Stimulated activated CD8-positive, alpha-beta memory T cell treated with anti-CD3 and anti-CD28 coated beads, Interleukin-12 subunit alpha, Interleukin-12 subunit beta, amount 100 ng/mL, for 24 hours (primary cell): ENCODE measurements around the gene SCCPDH.
"Not testable (repeated sequence)": the region's sequence is repeated elsewhere in the genome, so short reads cannot be mapped to it uniquely, and the experiment has no call there.

ENCODE experiments used
- DNase-seq: peaks from one replicate; pipeline ENCODE4 v3.0.0-alpha.2; 2020; ENCODE audit errors: extremely low read depth

SCCPDH gene, protein sequence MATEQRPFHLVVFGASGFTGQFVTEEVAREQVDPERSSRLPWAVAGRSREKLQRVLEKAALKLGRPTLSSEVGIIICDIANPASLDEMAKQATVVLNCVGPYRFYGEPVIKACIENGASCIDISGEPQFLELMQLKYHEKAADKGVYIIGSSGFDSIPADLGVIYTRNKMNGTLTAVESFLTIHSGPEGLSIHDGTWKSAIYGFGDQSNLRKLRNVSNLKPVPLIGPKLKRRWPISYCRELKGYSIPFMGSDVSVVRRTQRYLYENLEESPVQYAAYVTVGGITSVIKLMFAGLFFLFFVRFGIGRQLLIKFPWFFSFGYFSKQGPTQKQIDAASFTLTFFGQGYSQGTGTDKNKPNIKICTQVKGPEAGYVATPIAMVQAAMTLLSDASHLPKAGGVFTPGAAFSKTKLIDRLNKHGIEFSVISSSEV

DNA sequence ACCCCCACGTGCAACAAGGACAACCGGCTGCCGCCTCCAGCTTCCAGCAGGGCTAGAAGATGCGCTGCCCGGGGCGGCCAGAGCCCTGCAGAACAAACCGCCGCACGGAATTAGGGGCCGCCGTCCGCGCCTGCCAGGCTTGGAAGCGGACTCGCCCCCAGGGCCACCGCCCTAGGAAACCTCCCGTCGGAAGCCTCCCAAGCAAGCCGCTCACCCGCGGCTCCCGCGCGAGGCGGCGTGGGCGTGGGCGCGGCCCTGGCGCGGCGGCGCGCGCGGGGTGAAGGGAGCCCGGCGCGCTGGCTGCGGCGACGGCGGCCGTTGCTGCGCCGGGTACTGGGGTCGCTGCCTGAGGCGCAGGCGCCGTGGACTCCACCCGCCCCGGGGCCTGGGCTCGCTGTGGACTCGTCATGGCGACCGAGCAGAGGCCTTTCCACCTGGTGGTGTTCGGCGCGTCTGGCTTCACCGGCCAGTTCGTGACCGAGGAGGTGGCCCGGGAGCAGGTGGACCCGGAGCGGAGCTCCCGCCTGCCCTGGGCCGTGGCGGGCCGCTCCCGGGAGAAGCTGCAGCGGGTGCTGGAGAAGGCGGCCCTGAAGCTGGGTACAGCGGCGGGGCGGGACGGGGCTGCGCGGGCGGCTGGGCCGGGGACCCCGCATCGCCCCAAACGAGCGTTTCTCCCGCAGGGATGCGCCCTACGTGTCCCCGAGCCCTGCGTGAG, at the start of gene SCCPDH:
Gene SCCPDH (plus strand): TSS at position 394 of the 715 bp plus-strand sequence. CDS start 14 bp downstream, at position 408.
- peak; percentile 59 for DNase-seq

DNA sequence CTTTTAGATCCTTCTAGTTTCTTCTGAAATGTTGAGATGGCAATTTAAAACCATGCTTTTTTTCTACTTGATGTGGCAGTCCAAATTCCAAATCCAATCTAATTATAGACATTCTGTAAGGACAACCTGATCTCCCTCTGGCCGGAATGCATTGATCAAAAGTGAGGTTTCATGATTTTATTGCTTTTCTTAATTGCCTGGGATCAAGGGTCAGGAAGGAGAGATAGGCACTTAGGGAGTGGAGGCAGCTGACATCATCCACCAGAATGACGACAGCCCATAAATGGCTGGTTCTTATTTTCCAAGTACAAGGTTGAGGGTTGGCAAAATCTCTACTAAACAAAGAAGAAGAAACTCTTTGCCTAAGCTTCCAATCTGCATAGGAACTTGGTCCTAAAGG, 46.4 kb upstream of the SCCPDH start:
- no peak for DNase-seq

DNA sequence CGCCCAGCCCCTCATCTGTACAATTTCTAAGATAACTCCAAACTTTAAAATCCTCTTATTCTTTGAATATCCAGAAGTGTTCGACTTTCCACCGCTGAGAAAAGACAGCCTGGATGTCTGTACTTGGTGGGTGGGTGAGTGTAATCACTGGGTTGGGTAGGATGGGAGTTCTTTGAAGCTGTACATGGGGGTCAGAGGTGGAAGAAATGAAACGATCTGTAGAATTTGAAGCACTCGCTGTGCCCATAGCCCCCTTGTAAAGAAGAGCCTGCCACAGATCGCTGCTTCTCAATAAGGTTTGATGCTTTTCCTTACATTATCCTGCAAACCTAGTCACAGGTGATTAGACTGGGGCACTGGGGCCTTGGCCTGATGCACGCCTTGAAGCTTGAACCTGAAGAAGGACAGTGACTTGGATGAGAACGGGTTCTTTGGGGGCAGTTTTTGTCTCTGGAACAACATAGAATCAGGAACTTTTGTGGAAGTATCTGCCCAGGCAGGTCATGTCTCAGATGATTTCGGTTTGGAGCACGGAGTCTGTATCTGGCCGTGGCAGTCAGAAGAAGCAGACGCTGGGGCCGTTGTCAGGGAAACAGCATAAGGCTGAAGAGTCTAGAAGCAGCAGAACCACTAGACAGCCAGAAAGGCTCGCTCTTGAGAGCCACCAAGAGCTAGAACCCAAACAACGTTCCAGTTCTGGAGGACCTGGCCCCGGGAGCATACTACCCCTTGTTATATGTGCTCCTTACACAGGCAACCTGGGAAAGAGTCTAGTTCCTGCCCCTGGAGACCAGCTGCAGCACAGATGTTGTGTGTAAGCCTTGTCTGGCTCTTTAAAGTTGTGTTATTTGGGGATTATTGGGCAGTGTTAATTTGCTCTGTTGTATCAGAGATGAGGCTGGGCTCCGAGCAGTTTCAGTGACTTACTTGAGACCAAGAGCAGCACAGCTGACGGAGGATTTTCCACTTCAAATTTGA, 45.1 kb upstream of the SCCPDH start:
- no peak for DNase-seq

DNA sequence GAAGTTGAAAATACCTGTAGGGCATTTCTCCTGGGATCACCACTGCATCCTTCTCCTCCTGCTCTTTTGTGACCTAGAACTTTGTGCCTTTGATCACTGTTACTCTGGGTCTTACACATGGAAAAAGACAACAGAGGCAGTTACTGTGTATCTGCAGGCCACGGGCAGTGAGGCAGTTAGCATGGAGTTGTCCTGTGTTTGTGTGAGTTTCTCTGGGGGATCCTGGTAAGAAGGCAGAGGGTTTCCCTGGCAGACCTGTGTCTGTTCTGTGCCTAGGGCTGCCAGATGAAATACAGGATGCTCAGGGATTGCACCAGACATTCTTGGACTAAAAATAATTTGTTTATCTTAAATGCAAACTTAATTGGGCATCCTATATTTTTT, 44.4 kb upstream of the SCCPDH start:
- DNase-seq: no peak

DNA sequence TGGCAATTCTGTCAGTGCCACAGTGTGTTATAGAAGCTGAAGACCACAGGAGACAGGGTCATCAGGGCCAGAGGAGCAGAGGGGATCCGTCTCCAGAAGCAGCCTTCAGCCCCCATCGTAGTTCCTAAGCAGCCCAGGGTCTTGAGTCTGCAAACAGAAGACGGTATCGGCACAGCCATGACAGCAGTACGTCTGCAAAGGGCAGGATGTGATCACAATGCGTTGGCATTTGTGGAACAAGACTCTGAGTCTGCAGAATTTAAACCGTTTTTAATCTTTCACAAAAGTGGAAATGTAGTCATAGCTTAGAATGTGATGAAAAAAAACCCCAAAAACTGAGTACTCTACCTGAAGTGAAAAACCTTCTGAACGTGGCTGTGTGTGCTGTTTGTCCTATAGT, 44.0 kb upstream of the SCCPDH start:
- no peak for DNase-seq

DNA sequence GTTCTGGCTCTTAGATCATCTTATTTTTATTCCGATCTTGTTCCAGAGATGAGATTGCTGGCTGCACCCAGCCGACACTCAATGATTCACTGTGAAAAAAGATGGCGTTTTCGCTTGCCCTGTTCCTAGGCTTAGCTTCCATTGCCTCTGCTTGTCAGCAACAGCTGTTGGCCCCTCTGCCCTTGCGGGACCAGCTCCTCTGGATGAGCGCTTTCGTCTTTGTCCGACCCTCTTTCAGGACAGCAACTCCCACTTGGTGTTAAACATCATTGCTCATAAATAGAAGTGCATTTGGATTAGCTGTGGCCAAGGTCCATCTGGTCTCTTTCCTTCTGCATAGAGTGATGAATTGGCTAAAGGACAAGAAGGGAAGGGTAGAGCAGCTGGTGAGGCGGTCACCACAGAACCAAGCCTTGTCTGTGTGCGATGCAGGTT, 43.5 kb upstream of the SCCPDH start:
- DNase-seq: no peak

DNA sequence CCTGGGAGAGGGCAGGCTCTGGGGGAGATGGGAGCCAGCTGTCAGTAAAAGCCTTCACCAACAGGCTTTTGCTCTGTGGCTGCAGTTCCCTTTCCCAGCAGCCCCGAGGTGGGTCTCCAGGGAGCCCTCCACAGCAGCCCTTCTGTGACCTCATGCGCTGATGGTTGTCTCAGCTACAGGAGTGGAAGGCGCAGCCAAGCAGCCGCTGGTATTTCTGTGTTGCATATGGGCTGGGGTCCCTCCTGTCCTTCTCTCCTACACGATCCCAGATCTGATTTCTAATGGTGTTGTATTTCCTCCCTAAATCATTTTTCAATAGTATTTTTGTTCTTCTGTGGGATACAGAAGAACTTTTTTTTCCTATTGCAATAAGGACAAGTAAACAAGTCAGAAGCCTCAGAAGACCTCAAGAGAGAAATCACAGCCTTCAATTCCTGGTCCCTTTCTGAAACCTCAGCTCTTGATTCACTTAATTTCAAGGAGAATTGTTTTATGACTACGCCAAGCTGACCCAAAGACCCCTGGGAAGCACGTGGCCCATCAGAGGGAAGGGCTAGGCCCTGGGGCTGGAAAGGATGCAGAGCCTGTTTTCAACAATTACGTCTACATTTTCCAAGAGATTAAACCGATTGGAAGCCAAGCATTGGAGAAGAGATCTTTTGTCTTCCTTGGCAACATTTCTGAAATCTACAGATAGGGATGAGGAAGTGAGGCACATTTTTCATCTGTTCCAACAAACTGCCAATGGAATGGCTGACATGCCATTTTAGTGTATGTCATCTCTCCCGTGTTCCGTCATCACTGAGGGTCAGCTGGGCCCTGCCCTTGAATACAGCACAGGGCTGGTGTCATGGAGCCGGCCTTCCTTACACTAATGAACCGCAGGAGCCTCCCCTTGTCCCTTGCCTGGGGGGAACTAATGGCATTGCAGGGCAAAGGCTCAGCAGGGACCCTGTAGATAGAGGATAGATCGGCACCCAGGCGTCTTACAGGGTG, 42.0 kb upstream of the SCCPDH start:
- no peak for DNase-seq

DNA sequence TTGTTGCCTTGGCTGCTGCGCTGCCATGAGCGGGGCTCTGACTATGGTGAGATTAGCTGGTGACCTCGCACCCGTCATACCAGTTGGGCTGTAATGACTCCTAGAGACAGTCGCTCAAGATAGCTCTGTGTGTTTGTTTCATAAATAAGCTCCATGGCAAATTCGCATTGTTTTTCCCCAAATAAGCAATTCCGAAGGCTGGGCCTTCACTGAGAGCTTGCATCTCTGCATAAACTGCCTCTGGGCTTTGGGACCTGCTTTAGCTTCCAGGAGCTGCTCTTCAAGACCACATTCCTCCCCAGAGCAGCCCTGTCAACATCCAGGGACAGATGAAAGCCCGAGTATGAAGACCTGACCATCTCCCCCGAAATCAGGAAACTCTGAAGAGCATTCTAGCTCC, 40.7 kb upstream of the SCCPDH start:
- no peak for DNase-seq

DNA sequence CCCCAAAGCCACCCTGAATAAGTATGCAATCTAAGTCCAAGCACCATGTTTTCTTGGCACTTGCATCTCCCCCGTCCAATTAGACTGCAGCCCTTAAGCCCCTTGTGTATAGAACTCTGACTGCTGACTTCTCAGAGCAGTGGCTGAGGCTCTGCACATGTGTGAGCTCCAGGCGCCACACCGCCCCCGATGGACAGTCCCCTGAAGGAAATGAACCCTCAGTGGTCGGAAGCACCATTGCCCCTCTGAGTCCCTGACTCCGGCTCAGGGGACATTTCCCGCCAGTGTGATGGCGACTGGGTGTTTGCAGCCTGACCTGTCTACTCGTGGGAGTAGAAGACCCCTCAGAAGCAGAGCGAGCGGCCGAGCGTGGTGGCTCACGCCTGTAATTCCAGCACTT, 37.2 kb upstream of the SCCPDH start:
- no peak for DNase-seq

DNA sequence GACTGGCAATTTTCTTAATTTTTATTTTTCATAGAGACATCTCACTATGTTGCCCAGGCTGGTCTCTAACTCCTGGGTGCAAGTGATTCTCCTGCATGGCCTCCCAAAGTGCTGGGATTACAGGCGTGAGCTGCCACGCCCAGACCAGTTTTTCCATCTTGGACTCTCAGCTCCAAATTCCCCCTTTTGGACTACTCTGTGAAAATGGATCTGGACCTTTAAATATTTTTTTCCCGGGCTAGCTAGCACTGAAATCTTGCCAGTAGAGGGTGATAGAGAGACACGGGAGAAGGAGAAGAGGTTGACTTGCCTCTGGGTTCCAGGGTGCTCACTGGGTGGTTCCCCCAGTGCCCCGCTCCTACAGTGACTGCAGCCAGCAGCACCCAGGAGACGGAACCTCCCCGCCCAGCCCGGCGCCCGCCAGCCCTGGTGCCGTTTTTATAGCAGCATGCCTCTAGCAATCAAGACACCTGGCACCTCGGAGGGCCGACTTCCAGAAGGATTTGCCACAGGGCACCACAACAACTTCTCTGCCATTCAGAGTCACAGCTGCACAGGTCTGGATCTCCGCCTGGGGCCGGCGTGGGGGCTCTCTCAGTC, 34.7 kb upstream of the SCCPDH start:
- peak; percentile 12 for DNase-seq

DNA sequence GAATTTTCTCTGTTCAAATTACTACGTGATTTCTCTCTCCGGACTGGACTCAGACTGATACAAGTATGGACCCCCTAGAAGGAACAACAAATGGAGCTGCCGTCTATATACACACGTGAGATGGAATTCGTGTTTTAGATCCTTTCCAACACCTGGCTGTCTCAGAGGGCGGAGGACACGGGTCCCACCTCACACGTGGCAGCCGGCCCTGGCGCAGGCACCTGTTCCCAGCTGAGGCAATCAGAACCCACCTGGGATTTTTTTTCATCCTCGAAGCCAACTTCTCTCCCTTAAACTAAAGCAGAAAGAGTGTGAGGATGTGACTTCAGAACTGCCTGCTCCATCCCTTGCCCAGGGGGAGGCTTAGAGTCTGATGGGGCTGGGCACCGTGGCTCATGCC, 34.1 kb upstream of the SCCPDH start:
- DNase-seq: no peak

DNA sequence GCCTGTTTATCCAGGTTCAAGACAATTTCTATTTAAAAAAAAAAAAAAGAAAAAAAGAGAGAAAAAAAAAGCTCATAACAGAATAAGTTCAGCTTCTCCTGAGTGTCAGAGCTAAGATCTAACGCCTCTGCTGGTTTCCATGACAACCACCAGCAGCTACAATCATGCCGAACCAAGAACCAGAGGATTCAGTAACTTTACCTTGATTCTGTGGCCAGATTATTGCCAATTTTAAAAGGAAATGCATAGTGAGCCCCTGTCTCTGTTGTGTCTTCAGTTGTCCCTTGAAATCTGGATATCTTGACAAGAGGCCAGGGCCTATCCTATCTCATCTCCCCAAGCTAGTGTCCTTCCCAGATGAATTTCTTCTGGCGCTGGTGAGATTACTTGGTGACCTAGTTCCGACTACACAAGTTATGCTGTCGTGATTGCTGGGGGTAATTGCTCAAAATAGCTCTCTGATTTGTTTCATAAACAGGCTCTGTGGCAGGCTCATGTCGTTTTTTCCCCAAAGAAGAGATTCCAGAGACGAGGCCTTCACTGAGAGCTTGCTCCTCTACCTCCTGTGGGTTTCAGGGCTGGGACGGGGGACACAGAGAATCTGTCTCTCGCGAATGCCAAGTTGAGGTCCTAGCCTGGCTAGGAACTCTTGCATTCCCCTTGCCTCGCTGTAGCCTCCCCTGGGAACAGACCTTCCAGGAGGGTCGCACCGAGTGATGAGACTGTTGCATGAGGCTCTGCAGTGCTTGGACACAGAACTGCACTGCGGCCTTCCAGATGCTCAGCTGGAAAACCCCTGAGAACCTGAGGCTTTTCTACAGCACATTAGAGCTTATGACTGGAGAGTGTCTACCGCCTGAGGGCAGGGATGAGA, 32.4 kb upstream of the SCCPDH start:
- no peak for DNase-seq

DNA sequence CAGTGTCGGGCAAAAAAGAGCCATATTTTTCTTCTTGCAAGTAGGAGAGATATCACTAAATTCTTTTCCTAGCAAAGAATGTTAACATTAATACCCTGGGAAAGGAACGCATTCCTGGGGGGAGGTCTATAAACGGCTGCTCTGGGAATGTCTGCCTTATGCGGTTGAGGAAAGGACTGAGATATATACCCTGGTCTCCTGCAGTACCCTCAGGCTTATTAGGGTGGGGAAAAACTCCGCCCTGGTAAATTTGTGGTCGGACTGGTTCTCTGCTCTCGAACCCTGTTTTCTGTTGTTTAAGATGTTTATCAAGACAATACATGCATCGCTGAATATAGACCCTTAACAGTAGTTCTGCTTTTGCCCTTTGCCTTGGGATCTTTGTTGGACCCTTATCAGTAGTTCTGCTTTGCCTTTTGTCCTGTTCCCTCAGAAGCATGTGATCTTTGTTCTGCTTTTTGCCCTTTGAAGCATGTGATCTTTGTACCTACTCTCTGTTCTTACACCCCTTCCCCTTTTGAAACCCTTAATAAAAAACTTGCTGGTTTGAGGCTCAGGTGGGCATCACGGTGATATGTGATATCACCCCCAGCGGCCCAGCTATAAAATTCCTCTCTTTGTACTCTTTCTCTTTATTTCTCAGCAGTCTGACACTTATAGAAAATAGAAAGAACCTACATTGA, 29.9 kb upstream of the SCCPDH start:
- DNase-seq: not testable (repeated sequence)

DNA sequence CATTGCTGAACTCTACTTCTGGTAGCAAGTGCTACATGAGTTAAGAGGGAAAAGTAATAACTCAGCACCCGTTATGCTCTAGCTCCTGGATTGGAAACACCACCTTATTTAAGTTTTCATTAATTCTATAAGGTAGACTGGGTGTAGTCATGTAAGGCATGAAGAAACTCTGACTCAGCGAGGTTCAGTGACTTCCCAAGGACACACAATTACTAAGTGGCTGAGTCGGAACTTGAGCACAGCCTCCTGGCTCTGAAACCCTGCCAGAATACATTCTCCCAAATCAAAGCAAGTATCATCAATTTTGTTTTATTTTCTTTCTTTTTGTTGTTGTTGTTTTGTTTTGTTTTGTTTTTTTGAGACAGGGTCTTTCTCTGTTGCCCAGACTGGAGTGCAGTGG, 29.1 kb upstream of the SCCPDH start:
- DNase-seq: no peak

DNA sequence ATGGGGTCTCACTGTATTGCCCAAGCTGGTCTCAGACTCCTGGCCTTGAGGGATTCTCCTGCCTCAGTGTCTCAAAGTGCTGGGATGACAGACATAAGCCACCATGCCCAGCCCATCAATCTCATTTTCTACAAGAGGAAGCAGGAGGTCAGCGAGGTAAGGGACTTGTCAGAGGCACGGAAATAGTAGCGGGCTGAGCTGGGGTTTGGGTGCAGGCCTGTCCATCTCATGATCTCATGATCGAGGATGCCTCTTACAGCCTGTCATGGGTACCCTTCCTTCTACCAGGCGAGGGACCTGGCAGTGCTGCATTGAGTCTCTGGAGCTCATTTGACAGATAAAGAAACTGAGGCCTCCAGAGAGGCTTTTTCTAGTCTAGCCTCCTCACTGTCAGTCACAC, 28.5 kb upstream of the SCCPDH start:
- no peak for DNase-seq

DNA sequence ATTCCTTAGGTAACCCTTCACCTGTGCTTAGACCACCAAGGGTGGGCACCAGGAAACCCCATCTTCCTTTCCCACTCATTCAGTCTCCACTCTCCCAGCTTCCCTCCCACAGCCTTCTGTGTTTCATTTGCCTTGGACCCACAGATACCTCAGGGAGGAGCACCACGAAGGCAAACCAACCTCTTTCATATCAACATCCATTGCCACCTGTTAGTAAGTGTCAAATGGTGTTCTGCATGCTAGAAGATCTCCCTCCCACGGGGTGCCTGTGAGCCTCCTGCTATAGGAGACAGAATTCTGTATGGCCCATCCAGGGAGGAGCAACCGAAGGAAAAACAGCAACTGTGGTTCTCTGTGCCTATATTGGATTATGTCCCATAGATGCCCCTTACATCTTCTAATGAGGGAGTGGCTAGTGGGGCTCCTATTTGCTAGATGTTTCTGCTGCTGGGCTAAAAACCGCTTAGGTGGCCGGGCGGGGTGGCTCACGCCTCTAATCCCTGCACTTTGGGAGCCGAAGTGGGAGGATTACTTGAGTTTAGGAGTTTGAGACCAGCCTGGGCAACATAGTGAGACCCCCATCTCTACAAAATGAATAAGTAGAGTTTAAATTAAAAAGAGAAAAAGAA, 25.6 kb upstream of the SCCPDH start:
- DNase-seq: no peak

DNA sequence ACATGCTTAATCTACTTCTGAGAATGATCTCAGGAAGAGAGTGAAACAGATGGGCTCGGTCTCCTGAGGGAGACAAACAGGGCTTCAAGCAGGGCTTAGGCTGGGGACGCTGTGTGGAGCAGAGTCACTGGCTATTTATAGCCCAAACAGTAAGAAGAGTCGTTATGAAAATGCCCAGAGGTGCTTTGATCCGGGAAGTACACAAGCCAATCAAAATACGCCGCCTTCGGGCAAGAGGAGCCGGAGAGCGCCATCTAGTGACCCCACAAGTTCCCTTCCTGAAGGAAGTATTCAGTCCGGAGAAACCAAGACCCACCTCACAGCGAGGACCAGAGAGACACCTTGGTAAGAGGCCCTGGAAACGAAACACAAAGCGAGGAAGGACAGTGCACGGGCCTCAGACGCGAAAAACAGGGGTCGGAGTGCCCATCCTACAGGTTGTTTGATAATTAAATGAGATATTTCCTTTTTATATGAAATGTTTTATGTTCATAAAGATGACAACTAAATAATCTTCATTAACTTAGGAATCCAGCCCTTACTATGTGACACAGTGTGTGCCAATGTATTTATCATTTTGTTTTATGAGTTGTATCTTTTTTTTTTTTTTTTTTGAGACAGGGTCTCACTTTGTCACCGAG, 25.0 kb upstream of the SCCPDH start:
- peak; percentile 54 for DNase-seq

DNA sequence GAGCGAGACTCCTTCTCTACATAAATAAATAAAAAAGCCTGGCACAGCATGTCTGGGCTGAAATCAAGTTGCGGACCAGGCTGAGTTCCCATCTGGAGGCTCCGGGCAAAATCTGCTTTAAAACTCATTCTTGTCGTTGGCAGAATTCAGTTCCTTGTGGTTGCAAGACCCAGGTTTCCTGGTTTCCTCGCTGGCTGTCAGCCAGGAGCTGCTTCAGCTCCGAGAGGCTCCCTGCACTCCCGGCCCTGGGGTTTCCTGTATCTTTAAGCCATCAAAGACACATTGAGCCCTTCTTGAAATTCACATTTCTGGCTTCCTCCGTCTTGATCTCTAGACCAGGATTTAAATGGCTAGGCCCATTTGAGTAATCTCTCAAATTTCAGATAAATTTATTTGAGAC, 20.6 kb upstream of the SCCPDH start:
- no peak for DNase-seq
